Medulla oblongata (tissue), 1 donor: ENCODE results near the gene STX10.

Experiments used
- DNase-seq: peaks from one replicate; pipeline ENCODE4 v3.0.0-alpha.2; 2015; ENCODE audit errors: extremely low spot score

The STX10 gene

GRCh38 chr19:13100031-13100588 lies 50.1 kb downstream of the STX10 start:
- DNase-seq: no peak

GRCh38 chr19:13099073-13099999 lies 50.8 kb downstream of the STX10 start:
- DNase-seq: peak; percentile 52

DNA sequence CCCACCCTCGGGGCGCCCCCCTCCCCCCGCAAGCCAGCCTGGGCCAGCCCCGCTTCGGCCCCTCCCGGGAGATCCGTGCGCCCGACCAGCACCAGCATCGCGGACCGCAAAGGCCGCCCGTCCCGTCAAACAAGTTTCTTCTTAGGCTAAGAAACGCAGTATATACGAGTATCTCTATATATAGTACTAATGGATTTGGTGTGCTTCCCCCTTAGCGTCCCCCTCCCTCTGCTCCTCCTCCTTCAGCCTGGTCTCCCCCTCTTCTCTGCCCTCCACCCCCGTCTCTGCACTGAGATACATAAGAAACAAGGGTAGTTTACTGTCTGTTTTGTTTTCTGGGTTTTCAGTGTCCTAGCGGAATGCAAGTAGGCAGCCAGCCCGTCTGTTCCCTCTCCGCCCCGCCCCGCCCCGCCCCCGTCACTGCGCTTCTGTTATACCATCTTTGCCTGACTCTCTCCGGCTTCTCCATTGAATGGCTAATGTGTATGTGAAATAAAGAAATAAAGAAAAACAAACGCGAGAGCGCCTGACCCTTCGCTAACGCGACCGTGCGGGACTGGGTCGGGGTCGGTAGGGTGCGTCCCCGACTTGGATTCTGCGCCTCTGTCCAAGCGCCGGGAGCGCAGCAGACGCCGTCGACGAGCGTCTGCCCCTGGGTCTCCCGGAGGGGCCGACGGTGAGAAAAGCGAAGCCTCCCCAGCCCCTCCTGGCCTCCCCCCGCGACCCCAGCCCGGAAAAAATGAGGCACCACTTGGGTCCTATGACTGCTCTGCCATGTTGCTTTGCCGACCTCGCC lies 51.7 kb downstream of the STX10 start:
- DNase-seq: peak; percentile 45

DNA sequence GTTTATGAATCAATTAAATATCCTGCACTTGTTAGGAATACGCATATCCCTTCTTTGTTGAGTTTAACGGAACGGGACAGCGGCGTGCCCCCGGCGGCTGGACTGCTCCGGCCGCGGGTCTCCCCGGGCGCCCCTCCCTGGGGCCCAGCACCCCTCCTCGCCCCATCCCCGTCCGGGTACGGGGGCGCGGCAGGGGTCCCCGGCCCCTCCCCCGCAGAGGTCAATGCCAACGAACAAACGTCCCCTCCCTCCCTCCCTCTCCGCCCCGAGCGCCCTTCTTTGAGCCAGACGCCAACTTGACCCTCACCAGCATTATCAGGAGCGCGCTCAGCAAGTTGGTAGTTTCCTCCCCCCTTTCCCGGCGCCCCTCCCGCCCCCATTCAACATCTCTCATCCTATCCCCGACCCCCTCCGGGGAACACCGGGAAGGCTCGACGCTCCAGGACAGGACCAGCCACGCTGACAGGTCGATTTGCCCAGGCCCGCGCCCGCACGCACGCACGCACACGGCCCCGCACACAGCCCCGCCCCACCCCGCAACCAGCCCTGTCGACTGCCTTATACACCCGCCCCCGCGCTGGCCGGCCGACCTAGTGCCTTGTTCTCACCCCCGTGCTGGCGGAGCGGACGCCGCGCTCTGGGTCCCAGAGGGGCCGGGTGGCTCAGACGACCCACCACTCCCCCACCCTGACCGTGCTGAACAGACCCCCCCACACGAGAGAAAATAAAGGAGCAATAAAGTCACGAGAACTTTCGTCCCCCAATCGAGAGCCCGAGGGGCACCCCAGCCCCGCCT lies 52.5 kb downstream of the STX10 start:
- DNase-seq: no peak

- peak; percentile 17 for DNase-seq
Observed at GRCh38 chr19:13097033-13097462, 53.1 kb downstream of the STX10 start.

GRCh38 chr19:13095934-13096927 lies 53.9 kb downstream of the STX10 start:
- DNase-seq: peak; percentile 32

GRCh38 chr19:13095393-13095784 lies 54.8 kb downstream of the STX10 start:
- DNase-seq: no peak

DNA sequence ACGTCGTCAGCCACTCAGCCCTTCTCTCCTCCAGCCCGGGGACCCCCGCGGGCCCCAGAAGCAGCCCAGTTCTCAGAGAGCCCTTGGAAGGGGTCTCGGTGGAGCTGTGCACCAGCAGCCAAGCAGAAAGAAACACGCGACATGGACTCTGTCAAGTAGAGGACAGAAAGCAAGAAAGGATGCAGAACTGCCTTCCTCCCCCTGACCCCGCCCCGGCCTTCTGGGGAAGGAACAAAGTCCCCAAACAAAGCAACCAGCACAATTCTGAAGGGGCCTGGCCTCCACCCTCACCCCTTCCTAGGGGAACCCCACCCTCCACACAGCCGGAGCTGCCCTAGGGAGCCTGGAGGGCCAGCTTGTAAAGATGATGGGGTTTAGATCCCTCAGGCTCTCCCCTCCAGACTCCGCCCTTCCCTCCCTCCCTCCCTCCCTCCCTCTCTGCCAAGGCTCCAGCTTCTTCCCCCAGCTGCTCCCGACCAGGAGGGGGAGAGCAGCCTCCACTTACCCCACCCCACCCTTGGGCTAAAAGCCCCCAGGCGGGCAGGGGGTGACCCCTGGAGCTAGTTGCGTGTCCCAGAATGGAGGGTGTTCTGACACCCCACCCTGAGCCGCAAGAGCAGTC lies 55.3 kb downstream of the STX10 start:
- DNase-seq: peak; percentile 31

DNA sequence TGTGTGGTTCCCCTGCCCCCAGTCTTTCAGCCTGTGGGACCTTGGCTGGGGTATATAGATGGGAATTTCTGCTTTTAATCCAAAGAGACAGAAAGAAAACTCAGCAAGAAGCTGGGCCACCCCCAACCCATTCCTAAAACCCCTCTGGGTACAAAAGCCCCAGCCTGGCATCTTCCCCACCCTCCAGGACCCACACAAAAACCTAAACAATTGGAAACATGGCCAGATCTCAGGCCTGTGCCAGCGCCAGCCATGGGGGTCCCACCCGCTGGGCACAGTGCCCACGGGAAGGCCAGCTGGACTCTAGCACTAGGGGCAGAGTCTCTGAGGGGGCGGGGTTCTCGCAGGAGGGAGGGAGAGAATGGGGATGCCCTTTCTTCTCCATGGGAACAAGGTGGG lies 56.1 kb downstream of the STX10 start:
- peak; percentile 40 for DNase-seq
